ENCODE measurements around the gene PPP1R9A.

DNA sequence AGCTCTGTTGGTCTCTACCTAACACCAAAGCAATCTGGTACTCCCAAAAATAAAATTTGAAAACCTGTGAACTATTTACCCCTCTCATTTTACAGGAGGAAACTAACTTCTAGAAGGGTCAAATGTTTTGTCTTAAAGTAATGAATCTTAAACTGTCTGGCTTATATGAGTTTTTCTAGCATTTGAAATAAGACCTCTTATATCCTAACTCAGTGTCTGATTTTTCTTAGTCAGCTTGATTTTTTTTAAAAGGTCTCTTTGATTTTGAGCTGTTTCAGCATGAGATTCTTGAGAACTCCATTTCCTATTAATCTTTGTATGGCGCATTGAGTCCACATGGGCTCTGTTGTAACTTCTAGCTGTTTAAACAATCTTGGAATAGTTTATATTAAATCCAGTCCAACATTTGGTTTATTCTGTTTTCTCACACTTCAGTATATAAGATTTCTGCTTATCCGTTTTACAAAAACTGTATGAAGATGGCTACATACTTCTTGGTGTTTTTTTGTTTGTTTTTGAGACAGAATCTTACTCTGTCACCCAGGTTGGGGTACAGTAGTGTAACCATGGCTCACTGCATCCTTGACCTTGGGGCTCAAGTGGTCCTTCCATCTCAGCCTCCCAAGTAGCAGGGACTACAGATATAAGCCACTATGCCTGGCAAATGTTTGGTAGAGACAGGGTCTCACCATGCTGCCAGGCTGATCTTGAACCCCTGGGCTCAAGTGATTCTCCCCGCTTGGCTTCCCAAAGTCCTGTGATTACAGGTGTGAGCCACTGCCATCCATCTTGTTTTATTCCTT, 91.1 kb downstream of the PPP1R9A start:
- TF ChIP-seq, protein P1, sequence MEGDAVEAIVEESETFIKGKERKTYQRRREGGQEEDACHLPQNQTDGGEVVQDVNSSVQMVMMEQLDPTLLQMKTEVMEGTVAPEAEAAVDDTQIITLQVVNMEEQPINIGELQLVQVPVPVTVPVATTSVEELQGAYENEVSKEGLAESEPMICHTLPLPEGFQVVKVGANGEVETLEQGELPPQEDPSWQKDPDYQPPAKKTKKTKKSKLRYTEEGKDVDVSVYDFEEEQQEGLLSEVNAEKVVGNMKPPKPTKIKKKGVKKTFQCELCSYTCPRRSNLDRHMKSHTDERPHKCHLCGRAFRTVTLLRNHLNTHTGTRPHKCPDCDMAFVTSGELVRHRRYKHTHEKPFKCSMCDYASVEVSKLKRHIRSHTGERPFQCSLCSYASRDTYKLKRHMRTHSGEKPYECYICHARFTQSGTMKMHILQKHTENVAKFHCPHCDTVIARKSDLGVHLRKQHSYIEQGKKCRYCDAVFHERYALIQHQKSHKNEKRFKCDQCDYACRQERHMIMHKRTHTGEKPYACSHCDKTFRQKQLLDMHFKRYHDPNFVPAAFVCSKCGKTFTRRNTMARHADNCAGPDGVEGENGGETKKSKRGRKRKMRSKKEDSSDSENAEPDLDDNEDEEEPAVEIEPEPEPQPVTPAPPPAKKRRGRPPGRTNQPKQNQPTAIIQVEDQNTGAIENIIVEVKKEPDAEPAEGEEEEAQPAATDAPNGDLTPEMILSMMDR (IDR thresholded peaks at IDR 0.05; ENCODE audit: insufficient read depth, low read length, poor library complexity, severe bottlenecking): no peak
- no peak for TF ChIP-seq EZH2phosphoT487 (conservative IDR thresholded peaks at IDR 0.05; ENCODE audit: low read length)

Data from SU-DHL-6 (cell line).